Stimulated activated CD4-positive, alpha-beta T cell treated with anti-CD3 and anti-CD28 coated beads, Interleukin-1b, Interleukin-23, amount 100 ng/mL, for 4 hours (primary cell): Measurements from ENCODE around the gene TMEM108.

ENCODE experiments used
- DNase-seq, 2 donors: peaks; one replicate each; pipeline ENCODE4 v3.0.0-alpha.2; 2020; ENCODE audit warnings: low read depth in 2 of 2

Gene TMEM108

GRCh38 chr3:133360476-133360875 is 322.3 kb downstream of the TMEM108 start:
- DNase-seq, result no peak

DNA sequence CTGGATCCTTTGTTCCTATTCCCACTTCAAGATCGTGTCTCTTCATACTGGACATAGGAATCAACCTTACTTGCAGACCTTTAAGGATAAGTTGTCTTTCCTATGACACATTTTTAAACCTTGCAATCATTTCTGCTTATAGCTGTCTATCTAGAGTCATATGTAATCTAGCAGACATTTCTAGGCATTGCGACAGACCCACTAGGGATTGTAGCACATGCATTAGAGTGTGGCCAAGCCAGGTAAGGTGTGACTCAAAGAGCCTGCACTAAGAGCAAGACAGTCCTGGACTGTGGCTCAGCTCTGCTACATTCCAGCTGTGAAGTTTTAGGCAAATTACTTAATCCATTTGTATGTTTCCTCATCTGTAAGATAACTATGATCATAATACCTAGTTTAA is 322.8 kb downstream of the TMEM108 start:
- no peak for DNase-seq

DNA sequence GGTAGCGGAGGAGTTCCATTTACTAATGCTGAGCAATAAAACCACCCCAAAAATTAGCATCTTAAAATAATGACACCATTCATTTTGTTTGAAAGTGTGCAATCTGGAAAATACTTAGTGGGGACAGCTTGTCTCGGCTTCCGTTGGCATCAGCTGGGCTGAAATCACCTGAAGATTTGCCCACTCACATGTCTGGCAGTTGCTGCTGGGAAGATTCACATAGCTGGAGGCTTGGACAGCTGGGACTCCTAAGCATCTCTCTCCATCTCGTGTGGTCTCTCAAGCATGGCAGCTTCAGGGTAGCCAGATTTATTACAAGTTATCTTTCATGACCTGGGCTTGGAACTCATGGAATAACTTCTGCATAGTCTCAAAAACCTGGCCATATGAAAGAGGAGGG is 323.2 kb downstream of the TMEM108 start:
- no peak for DNase-seq

GRCh38 chr3:133362539-133362938 is 324.3 kb downstream of the TMEM108 start:
- DNase-seq, result no peak

- no peak for DNase-seq
Observed at GRCh38 chr3:133364704-133365103, 326.5 kb downstream of the TMEM108 start.

GRCh38 chr3:133366921-133367320 is 328.7 kb downstream of the TMEM108 start:
- DNase-seq, result no peak

- no peak for DNase-seq
Observed at GRCh38 chr3:133367403-133367802, 329.2 kb downstream of the TMEM108 start.

GRCh38 chr3:133367956-133368355 is 329.8 kb downstream of the TMEM108 start:
- DNase-seq, result no peak

GRCh38 chr3:133368371-133369067 is 330.3 kb downstream of the TMEM108 start:
- DNase-seq, result no peak

DNA sequence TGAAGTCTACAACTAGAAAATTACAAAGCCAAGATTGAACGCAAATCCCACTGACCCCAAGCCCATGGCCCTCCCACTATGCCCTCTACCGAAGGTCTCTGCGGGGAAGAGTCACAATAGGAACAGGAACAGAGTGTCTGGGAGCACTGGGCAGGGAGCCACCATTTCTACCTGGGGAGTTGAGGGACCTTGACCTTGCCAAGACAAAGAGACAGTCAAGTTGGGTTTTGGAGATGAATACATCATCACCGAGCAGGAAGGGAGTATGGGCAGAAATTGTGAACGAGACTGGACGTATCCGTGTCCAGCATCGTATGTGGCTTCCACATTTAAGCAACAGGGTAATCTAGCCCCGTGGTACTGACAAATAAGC is 330.9 kb downstream of the TMEM108 start:
- DNase-seq, result no peak

GRCh38 chr3:133371181-133371580 is 333.0 kb downstream of the TMEM108 start:
- DNase-seq, result no peak

DNA sequence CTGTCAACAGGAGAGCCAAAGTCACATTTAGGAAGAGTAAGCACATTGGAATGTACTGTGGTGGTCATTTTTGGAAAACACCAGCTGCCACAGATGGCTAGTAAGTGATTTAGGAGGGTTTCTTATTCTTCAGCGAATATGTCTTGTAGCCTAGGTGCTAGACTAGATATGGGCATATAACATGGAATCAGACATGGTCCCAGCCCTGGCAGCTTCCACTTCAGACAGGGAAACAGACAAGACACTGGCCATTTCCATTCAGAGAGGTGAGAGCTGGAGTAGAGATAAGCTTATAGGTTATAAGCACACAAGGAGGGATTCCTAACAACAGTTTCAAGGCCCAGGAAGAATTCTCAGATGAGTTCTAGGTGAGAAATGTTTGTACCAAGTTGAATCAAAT is 333.5 kb downstream of the TMEM108 start:
- no peak for DNase-seq

DNA sequence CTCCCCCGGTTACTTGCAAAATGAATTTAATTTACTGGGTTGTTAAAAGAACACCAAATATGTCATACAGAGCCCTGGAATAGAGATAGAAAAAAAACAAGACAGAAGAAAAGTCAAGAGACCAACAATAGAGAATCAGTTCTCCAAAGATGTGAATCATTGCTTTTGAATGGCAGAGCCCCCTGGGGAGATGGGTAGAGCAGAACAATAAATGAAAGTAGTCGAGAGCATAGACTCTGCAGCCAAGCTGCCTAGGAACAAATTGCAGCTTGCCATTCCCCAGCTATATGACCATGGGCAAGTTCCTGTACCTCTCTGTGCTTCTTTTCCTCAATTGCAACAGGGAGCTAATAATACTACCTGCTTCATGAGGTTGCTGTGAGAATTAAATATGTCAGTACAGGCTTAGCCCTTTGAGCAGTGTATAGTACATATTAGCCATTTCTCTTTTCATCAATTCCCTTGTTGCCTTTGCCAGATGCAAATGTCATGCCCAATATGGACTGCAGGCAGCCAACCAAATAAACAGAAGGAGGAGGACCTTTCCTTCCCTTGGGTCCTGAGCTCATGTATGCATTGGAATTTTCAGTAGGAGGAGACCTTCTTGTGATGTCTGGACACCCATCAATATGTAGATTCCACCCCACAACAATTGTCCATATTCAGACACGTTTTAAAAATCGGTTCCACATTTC is 336.7 kb downstream of the TMEM108 start:
- no peak for DNase-seq

DNA sequence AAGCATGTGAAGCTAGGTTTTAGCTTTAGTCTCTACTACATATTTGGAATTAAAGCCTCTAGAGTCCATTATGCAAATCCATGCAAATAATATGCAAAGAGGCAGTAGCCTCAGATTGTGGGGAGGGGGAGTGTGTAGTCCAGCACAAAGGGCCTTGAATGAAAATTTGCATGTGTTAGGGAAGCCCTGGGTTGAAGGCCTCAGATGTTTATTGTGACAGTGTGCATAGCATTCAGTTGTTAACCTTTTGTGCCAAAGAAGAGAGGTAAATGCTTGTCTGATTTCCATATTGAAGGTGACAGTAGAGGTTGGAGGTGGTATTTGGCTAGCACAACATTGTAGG is 337.2 kb downstream of the TMEM108 start:
- no peak for DNase-seq

DNA sequence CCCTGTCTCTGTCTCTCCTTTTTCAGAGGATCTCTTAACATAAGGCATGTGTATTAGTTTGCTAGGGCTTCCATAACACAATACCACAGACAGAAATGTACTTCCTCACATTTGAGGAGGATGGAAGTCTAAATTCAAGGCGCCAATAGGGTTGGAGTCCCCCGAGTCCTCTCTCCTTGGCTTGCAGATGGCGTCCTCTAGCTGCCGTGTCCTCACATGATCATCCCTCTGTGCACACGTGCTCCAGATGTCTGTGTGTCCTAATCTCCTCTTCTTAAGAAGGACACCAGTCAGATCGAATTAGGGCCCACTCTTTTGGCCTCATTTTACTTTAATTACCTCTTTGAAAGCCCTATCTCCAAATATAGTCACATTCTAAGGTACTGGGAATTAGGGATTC is 338.6 kb downstream of the TMEM108 start:
- DNase-seq, result no peak

GRCh38 chr3:133377396-133377795 is 339.2 kb downstream of the TMEM108 start:
- no peak for DNase-seq

DNA sequence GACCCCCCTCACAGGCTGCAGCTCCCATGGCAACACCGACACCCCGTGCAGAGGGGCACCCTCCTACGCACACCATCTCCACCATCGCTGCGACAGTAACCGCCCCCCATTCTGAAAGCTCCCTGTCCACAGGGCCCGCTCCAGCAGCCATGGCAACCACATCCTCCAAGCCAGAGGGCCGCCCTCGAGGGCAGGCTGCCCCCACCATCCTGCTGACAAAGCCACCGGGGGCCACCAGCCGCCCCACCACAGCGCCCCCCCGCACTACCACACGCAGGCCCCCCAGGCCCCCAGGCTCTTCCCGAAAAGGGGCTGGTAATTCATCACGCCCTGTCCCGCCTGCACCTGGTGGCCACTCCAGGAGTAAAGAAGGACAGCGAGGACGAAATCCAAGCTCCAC is 341.7 kb downstream of the TMEM108 start:
- DNase-seq, result no peak

DNA sequence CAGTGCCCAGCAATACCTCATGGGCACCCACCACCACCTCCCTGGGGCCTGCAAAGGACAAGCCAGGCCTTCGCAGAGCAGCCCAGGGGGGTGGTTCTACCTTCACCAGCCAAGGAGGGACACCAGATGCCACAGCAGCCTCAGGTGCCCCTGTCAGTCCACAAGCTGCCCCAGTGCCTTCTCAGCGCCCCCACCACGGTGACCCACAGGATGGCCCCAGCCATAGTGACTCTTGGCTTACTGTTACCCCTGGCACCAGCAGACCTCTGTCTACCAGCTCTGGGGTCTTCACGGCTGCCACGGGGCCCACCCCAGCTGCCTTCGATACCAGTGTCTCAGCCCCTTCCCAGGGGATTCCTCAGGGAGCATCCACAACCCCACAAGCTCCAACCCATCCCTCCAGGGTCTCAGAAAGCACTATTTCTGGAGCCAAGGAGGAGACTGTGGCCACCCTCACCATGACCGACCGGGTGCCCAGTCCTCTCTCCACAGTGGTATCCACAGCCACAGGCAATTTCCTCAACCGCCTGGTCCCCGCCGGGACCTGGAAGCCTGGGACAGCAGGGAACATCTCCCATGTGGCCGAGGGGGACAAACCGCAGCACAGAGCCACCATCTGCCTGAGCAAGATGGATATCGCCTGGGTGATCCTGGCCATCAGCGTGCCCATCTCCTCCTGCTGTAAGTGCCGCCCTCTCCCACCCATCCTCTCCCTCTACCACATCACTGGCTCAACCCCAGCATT is 342.5 kb downstream of the TMEM108 start:
- no peak for DNase-seq

DNA sequence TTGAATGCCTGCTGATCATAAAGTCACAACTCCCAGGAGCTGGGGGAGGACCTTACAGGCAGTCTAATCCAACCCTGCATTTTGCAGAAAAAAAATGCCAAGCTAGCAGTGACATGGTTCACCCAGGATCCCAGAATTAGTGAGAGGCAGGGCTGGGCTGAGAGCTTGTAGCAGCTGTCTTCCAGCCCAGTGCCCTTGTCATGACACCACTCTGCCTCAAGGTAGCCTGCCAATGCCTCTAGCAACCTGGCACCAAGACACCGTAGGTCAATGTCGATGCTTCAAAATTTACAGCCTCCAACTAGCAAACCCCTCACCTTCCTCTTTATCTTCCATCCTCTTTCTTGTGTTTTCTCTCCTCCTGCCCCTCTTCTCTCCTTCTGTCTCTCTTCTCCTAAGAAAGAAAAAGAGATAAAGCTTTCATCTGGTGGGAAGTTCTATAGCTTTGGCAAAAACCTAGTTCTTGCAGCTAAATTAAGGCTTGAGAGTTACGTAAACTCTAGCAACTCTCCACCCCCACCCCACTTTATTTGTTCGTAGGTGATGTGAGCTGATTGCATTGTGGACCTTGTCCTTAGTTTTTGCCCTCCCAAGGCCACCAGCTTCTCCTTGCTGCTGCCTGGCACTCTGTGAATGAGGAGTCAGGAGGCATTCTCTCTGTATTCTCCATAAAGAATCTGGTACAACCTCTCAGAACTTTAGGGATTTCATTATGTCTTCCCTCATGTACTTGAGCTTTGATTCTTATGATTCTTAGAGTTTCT is 343.3 kb downstream of the TMEM108 start:
- no peak for DNase-seq

DNA sequence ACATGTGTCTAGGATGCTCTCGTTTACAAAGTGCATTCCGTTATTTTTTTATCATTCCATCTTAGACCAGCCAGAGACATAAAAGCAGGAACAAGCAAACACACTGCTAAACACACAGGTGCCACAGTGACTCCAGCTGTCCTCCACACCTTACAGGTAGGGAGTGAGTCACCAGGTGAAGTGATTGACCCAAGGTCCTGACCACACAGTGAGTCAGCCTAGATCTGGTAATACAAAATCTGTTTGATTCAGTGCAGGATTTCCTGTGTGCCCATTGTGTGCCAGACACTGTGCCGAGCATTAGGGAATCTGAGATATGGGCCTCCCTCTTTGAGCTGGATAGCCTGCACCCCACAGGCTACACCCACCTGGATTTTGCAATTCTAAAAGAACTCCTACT is 345.0 kb downstream of the TMEM108 start:
- DNase-seq, result no peak

DNA sequence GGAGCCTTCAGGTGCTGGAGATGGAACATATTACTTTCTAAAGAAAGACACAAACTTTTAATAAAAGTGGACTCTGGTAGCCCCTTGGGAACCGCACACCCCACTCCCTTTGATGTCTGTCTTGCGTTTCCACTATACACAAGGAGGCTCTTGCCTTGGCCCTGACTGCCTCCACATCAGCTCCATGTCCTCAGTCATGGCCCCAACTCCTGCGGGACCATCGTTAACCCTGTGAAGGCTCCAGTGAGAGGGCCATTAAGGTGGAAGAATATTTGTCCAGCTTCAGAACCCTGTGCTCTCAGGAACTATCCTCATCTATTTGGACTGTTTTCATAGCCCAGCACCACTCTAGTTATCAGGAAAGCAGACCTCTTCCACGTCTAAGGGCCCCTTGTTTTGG is 345.6 kb downstream of the TMEM108 start:
- DNase-seq, result no peak

GRCh38 chr3:133384331-133385027 is 346.3 kb downstream of the TMEM108 start:
- no peak for DNase-seq
